ENCODE results near the gene UST.
"Not testable (repeated sequence)": the region's sequence is repeated elsewhere in the genome, so short reads cannot be mapped to it uniquely, and the experiment has no call there.

UST gene

DNA sequence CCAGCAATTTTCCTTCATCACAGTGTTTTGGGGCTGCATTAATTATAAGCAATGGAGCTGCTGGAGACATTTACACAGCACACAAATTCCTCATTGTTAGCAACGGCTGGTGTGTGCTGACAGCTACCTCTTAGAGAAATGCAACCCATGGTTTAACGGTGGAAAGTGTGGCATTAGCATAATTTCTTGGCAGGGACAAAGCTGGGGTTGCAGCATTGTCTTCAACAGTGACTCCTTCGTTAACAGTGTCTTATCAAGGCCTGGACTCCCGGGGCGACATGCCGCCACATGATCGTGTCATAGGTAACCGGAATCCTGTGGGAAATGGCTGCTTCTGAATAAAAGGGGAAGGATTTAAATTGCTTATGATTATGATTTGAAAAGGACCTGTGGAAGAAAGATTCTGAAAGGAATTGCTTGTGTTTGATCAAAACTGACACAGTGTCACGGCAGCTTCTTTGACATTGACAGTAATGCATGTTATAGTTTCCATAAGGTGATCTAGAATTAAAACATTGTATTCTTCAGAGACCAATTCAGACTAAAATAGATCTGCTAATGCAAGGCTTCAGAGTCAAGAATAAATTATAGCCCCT lies 128.0 kb downstream of the UST start:
- DNase-seq: no peak

DNA sequence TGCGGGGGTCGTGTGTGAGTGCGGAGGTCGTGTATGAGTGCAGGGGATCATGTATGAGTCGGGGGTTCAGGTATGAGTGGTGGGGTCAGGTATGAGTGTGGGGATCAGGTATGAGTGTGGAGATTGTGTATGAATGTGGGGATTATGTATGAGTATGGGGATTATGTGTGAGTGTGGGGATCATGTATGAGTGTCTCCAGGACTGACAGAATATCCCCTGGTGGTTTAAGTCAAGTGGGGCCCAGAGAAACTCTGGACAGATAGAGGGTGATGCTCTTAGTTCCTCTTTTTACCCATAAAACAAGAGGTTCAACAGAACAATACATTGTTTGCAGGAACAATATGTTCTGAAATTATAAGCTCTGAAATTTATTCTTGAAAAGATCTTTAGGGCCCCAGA lies 131.9 kb downstream of the UST start:
- DNase-seq: no peak

DNA sequence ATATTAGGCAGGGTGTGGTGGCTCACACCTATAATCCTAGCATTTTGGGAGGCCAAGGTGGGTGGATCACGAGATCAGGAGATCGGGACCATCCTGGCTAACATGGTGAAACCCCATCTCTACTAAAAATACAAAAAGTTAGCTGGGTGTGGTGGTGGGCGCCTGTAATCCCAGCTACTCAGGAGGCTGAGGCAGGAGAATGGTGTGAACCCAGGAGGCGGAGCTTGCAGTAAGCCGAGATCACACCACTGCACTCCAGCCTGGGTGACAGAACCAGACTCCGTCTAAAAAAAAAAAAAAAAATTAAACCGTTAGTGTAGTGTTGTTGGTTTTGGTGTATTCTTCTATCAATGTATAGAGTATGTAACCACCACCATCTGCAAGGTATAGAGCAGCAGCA lies 133.9 kb downstream of the UST start:
- DNase-seq: not testable (repeated sequence)

DNA sequence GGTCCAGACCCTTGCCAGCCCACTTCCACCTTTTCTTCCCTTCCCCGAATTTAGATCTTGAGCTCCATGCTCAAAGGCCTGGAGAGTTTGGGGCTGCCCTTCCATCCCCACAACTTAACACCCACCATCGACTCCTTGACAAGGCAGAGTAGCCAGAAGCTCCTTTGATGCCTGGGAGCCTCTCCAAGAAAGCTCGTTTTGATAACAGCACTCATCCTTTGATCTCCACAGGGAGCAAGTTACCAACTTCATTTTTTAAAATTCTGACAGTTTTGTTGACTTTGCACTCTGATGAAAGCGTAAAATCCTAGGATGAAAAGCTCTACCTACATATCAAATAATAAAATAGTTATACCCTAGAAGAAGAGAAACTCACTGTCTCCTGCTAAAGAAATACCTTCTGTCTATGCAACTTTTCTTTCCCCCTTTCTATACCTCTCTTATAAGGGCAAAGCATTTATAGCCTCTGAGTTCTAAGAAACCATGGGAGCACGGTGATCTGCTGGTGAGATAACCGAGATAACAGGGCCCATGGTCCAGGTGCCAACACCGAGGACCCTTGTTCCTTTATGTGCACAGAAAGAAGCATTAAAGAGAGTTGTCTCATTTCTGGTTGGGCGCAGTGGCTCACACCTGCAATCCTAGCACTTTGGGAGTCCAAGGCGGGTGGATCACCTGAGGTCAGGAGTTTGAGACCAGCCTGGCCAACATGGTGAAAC lies 134.9 kb downstream of the UST start:
- DNase-seq: no peak

DNA sequence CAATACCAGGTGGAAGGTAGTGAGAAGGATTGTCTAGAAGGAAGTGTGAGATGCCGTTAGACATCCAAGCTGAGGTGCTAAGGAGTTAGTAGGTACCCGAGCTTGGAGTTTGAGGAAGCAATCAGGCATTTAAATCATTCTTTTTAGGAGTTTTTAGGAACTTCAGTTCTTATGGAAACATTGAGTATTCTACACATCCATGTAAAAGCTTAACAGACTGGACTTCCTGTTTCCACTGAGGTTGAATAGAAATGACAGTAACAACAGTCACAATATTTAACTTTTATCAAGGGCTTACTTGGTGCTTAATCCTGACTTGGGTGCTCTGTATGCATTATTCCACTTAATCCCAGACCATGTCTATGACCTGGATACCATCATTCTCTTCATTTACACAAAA lies 136.4 kb downstream of the UST start:
- DNase-seq: no peak

DNA sequence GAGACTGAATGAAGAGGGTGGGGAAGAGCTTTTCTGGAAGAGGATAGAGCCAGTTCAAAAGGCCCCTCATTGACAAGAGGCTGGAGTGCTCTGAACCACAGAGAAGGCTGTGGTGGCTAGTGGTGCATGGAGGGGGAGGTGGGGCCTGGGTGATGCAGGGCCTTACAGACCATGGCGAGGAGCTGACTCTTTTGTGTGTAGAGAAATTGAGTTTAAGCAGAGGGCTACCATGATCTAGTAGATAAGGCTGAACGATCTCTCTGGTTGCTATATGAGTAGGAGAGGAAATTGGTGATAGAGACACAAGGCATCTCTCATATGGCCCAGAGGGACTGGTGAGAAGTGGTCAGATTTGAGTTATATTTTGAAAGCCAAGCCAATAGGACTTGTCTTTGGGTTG lies 137.6 kb downstream of the UST start:
- no peak for DNase-seq

DNA sequence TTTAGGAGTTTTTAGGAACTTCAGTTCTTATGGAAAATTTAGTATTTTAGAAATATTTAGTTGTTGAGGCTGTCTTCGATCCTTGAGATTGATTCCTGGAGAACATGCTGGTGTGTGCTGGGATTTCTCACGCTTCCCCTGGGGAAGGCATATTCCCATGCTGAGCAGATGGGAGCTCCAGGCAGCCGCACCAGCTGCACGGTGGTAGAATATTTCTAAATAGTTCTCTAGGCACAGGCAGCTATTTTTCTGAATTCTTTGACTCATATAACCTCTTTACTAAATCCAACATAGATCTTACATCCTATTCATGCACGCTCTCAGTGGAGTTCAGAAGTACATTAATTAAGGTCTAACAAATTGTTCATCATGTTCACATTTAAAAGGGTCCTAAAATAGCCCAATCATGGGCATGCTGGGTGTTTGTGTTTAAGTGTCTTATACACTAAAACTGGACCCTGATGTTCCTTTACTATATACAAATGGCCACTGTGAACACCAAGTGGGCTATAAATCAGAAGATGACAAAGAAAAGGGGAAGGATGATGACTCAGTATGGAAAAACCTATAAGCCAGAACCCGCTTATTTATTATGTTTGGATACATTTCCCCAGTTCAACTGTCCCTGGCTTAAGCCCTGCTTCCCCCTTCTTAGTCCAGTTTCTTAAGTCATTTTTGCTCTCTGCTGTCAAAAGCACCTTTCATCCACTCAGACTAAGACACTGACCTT lies 138.5 kb downstream of the UST start:
- no peak for DNase-seq

DNA sequence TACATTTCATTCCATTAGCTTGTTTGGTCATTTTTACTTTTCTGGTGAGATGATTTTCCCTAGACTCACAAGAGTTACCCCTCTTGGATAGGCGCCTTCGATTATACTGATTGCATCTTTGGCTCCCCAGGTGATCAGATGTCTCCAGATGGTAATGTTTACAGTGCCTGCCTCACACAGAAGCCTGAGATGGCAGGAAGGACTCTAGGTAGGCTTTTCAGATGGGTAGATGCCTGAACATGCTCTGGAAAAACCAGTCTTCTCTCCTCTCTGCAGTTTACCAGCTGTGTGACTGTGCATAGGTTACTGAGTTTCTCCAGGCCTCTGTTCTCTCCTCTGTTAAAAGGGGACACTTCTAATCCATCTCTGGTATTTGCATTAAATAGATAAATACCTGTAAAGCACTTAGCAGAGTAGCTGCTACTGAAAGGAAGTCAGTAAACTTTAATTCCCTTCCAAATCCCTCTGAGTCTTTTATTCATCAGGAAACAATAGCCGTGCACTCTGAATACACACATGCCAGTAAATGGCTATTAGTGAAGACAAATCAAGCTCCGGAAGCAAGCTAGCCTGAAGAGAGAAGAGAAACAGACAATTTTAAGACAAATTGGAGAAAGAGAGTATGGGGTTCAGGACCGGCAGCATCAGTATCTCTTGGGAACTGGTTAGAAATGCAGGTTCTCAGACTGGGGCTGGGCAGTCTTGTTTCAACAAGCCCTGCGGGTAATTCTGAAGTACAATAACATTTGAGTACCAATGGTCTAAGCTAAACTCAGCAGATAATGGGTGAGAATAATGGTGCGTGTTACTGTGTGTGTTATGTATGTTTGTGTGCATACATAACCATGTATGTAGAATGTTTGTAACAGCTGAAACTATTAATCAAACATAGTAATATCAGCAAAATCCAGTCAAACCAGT lies 139.4 kb downstream of the UST start:
- DNase-seq: no peak

DNA sequence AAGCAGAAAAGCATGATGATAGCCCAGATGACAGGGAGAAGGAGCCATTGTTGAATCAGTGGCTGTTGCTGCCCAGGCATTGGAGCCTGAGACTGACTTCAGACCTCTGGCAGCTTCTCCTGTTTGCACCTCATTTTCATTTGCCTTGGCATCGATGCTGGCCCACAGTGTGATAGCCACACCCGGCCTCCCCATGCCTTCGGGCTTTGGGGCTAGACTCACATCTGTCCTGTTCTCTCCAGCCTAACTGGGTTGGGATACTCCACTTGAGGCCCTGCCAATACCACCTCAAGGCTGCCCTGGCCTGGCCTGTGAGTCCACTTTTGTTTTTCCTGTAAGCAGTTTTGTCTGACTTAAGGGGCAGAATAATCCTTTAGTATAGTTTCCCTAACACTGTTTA lies 140.4 kb downstream of the UST start:
- no peak for DNase-seq

DNA sequence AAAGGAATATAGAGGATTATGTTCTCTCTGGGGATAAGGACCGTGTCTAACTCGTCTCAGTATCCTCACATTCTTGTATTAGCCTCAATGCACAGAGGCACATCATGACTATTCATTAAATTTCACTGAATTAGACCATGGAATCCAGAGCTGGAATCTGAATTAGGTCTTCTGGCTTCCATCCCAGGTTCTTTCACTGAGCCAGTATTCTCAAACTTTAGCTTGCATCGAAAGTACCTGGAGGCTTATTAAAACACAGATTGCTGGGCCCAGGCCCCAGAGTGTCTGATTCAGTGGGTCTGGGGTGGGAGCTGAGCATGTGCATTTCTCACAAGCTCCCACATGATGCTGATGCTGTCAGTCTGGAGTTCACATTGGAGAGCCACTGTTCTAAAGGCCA lies 142.0 kb downstream of the UST start:
- DNase-seq: no peak

DNA sequence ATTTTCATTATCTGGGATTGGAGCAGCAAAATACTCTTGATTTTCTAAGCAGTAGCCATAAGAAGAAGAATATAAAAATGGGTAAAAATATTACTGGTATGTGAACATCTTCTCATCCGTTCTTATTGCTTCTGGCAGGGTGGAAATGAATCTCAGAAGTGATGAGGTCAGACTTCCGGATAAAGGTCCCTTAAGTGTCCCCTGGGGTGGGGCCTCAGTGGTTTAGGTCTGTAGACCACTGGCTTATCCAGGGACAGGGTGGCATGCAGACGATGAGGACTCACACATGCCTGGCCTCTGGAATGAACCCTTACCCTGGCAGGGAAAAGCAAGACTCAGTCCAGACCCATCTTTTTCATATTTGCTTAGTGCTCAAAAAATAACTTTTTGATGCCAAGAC lies 143.3 kb downstream of the UST start:
- no peak for DNase-seq

DNA sequence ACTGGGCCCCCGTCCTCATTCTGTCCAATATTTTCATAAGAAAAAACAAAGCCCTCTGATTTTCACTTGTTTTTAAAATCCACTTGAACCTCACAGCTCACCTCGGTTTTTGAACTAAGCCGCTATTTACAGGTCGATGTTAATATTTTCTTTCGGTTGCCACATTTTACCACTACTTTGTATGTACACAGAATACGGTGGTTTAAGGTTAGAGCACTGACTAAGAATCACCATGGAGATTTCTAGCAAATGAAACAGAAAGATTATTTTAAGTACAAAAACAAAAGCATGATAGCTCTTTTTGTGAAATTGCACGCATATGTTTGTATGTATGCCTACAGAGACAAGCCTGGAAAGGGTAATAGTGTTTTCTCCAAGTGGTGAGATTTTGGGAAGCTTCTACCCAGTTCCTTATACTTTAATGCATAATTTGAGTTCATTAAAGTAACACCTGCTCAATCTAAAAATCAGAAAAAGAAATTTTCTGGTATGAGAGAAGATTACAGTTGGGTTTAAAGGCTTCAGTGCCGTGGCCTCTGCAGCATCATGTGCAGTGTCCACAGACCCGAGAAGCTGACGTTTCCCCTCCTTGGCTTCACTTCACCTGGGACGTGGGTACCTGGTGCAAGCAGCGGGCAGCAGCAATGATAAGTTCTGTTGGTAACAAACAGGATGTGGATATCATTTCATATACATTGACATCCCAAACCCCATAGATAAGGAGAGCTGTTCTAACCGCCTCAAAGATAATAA lies 144.0 kb downstream of the UST start:
- DNase-seq: no peak

DNA sequence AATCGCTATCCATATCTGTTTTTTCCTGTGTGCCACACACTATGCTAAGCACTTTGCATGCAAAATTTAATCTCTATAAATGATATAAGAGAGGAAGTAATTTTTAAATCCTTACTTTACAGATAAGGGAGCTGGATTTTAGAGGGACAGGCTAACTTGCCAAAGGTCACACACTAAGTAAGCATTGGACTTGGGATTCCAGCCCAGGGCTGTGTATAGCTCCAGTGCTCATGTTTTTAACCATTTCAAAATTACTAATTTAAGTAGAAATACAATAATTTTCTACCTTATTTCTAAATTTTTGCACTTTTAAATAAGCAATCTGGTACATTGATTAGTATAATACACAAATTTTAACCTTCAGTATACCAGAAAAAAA lies 144.6 kb downstream of the UST start:
- DNase-seq: no peak

DNA sequence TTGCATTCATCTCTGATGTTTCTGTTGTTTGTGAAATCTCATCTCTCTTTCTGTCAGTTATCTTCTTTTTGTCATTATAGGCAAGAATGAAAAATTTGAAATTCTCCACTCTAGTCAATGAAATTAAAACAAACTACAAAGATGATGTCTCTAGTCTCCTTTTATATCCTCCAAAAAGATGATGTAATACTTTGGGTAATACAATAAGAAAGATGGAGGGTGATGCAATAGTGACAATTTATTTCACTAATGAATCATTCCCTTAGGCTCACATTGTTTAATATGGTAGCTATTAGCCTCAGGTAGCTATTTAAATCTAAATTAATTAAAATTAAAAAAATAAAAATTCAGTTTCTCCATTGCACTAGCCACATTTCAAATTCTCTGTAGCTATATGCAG lies 145.4 kb downstream of the UST start:
- DNase-seq: no peak

DNA sequence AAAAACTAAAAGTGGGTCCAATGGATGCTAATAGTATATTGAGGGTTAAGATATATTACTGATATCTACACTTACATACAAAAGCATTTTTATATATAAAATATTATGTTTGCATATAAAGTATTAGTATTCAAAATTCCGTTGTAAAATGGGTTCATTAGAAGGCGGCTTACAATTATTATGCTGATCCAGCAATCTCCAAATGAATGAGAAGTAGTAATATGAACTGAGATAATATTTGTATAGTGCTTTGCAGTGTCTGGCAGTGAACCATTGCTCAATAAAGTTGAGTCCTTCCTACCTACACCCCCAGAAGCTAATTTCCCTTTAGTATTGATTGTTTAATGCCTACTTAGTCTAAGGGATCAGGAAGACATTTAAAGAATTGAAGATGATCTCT lies 146.2 kb downstream of the UST start:
- DNase-seq: no peak

DNA sequence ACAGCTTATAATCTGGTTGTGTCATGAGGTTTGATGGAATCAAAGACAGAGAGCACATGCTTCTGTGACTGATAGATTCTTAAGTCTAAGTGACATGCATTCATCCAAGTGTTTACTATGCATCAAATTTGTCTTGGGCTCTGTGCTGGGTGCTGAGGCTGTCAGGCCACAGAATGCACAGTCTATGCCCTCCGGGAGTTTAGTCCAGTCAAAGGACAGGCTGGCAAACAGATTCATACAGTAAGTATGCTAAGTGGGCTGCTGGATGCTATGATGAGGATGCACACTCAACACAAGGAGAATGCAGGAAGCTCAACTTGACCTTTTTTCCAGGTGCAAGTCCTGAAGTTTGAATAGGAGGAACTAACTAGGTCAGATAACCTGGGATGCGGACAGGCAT lies 146.7 kb downstream of the UST start:
- no peak for DNase-seq

DNA sequence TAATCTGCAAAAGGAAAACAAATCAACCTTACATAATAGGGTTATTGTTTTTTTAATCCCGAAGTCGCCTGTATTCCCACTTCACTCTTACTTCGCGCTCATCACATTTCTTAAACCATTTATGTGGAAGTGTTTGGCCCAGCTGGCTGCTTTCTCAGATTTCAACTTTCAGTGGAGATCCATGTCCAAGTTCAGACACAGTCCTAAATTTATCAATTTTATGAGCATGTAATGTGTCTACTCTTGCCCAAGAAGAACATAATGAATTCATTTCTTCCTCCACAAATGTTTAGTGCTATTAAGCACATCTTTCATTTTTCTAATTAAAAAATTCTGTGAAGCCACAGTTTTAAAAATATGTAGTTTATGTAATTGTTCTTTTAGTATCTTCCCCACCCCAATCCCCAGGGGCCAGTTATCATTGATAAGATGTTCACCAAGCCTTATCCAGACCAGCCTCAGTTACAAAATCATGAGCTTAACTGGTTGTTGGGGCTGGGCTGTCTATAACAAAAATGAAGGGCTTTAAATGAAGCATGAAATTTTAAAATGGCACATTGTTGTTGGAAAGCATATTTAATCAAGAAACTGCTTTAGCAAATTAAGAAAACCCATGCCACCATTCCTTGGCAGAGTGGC lies 151.7 kb downstream of the UST start:
- DNase-seq: no peak

DNA sequence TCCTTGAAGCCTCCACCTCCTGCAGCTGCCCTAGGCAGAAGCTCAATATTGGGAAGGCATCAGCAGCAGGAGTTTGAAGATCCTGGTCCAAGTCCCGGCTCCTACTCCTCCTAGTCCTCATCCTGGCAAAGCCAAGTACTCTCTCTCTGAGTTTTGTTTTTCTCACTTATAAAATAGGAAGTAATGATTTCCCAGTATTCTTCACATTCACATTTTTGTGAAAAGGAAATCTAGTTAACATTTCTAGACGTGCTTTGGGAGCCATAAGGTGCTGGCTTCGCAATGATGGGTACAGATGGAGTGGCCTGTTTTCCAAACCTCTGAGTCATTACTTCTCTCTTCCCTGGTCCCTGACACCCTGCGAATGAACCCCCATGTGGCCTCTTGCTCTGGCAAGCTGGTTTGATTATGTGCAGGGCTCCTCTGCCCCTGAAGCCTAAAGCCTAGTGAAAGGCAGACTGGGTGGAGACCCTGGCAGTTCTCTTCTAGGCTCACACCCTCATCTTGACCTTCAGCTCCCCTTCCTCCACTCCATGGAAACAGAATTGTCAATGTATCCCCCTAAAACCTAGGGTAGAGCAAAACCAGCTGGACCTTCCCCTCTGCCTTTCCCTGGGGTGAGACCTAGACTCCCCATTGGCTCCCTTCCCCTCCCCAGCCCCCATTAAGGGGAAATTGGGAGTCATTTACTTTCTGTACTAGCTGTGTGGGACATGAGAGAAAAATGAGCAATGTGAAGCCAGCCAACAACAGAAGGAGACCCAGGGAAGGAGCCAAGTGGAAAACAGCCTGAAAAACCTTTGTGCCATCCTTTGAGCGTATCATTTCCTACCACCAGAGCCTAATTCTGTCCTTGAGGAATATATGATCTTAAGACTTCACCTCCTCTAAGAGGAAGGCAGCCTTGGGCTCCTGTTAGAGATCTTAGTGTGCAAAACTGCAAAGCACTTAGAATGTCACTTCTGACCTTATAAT lies 158.4 kb downstream of the UST start:
- no peak for DNase-seq

DNA sequence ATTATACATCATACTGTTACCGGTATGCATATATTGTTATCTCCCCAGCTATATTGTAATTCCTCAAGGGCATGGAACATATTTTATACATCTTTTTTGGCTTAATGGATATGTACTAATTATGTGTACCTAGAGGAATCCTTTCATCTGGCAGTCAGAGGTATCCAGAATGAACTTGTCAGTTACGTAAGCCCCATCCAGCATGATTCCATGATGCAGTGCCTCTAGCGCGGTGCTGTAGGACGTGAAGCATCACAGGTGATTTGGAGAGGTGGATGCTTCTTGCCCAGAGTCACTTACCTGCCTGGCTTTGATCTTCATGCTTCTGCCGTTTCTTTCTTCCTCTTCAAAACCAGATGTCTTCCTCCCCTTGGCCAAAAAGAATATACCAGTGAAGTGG lies 159.1 kb downstream of the UST start:
- no peak for DNase-seq

DNA sequence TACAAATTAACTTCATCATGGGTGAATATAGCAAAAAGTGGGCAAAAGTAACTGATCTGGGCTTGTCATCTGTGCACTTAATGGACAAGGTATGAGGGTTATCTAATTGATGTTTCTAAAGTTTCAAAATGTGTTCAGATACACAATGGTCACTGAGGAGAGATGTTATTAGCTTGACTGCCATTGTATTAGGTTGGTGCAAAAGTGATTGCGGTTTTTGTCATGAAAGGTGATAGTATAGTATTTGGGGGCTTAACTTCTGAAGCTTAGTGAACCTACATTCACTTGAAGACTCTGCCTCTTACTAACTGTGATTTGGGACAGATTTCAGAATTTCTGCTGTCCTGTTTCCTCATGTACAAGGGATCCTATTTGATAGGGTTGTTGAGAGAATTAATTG lies 159.6 kb downstream of the UST start:
- DNase-seq: no peak

DNA sequence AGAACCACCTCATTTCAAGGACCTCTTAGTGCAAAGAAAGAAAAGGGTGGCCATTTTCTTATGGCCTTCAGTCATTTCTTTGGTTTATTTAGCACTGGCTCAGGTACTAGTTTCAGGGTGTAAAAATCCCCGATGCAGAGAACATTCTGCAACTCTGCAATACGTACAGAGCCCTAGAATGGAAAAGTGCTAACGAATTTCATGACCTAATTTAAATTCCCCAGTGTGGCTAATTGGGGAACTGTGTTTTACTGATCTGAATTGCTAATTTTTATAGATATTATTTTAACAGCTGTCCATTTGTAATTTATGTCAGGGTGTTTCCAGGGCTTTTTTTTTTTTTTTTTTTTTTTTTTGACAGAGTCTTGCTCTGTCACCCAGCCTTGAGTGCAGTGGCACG lies 160.7 kb downstream of the UST start:
- DNase-seq: no peak

All from activated gamma-delta T cell treated with Interleukin-2 at 50 U/mL for 16 hours (primary cell).